GM12874 (cell line): Measurements from ENCODE around the gene ELF1.

ENCODE experiments used
- CTCF ChIP-seq: IDR thresholded peaks from 2 replicates; pipeline ENCODE4 v1.5.1; 2011; ENCODE audit warnings: low read depth, mild to moderate bottlenecking, control low read depth, low read length, moderate library complexity; ENCODE audit not compliant: insufficient read depth

ELF1 gene

GRCh38 chr13:41034382-41034781, 15.3 kb upstream of the ELF1 start:
- TF ChIP-seq CTCF, result no peak

- TF ChIP-seq CTCF, result no peak
These were observed 13.7 kb upstream of the ELF1 start for GRCh38 chr13:41032691-41033376.

- TF ChIP-seq CTCF, result no peak
These were observed 10.5 kb upstream of the ELF1 start for GRCh38 chr13:41029629-41030028.

- no peak for TF ChIP-seq CTCF
These were observed 8.9 kb upstream of the ELF1 start for GRCh38 chr13:41028051-41028450.

GRCh38 chr13:41026788-41027187, 7.7 kb upstream of the ELF1 start:
- no peak for TF ChIP-seq CTCF

DNA sequence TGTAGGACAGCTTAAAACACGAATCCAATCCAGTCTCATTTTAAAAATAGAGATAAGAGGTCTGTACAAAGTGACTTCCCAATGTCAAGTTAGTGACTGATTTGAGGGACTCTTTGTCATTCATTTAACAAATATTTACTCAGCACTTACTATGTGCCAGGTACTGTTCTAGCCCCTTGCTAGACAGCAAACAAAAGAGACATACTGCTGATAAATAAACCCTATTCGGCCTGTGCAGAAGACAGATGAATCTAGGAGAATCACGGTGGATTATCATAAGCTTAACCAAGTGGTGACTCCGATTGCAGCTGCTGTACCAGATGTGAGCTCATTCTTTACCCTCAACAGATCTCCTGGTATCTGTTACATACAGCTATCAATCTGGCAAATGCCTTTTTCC, 6.4 kb upstream of the ELF1 start:
- TF ChIP-seq CTCF, result no peak

GRCh38 chr13:41019578-41020347, 647 bp upstream of the ELF1 start:
- TF ChIP-seq CTCF, result no peak
